ENCODE measurements around the gene EPHB1.

Gene EPHB1

DNA sequence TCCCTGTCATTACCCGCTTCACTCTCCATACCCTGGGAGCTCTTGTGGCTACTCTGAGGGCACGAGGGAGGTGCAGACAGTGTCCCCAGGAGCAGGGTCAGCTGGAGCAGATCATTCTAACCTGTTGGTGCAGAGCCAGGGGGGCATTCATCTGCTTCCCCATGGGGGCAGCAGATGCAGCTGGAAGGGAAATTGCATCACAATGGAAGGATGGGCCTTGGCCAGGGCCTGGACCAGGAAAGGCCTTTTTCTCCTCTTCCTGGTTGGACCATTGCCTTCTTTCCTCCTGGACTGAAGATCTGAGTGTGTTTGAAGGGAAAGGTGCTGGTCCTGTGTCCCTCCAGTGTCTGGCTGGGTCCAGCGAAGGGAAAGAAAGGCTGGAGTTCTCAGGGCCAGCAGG, 55.7 kb downstream of the EPHB1 start:
- no peak for TF ChIP-seq CTCF (IDR thresholded peaks at IDR 0.05; ENCODE audit: low read depth, low read length, missing control alignments)
- DNase-seq (ENCODE audit: extremely low read depth, low read depth) = no peak
- no peak overlapping the region for H3K4me3 ChIP-seq (replicated peaks; ENCODE audit: low read depth, low read length)

- DNase-seq (ENCODE audit: extremely low read depth, low read depth) = no peak
- no peak for TF ChIP-seq CTCF (IDR thresholded peaks at IDR 0.05; ENCODE audit: low read depth, low read length, missing control alignments)
- no peak overlapping the region for H3K4me3 ChIP-seq (replicated peaks; ENCODE audit: low read depth, low read length)
Observed at GRCh38 chr3:134852132-134852531, 57.1 kb downstream of the EPHB1 start.

- H3K4me3 ChIP-seq (replicated peaks; ENCODE audit: low read depth, low read length) = no peak overlapping the region
- no peak for DNase-seq (ENCODE audit: extremely low read depth, low read depth)
- TF ChIP-seq CTCF (IDR thresholded peaks at IDR 0.05; ENCODE audit: low read depth, low read length, missing control alignments) = no peak
Observed at GRCh38 chr3:134852893-134853351, 57.9 kb downstream of the EPHB1 start.

GRCh38 chr3:134854254-134854653, 59.2 kb downstream of the EPHB1 start:
- DNase-seq (ENCODE audit: extremely low read depth, low read depth) = no peak
- TF ChIP-seq CTCF (IDR thresholded peaks at IDR 0.05; ENCODE audit: low read depth, low read length, missing control alignments) = no peak
- no peak overlapping the region for H3K4me3 ChIP-seq (replicated peaks; ENCODE audit: low read depth, low read length)

- H3K4me3 ChIP-seq (replicated peaks; ENCODE audit: low read depth, low read length) = no peak overlapping the region
- TF ChIP-seq CTCF (IDR thresholded peaks at IDR 0.05; ENCODE audit: low read depth, low read length, missing control alignments) = no peak
- DNase-seq (ENCODE audit: extremely low read depth, low read depth) = no peak
Observed at GRCh38 chr3:134857356-134857755, 62.3 kb downstream of the EPHB1 start.

- no peak overlapping the region for H3K4me3 ChIP-seq (replicated peaks; ENCODE audit: low read depth, low read length)
- DNase-seq (ENCODE audit: extremely low read depth, low read depth) = no peak
- no peak for TF ChIP-seq CTCF (IDR thresholded peaks at IDR 0.05; ENCODE audit: low read depth, low read length, missing control alignments)
Observed at GRCh38 chr3:134857776-134858362, 62.8 kb downstream of the EPHB1 start.
